ENCODE data around the gene MRC2. TPM values are rescaled to one million over a fixed set of nuclear protein-coding genes. Genes with fewer than 3 reads are reported as not detected.

The MRC2 gene
- total RNA-seq, 1 experiment from 2014 or later, result 10.7 TPM

DNA sequence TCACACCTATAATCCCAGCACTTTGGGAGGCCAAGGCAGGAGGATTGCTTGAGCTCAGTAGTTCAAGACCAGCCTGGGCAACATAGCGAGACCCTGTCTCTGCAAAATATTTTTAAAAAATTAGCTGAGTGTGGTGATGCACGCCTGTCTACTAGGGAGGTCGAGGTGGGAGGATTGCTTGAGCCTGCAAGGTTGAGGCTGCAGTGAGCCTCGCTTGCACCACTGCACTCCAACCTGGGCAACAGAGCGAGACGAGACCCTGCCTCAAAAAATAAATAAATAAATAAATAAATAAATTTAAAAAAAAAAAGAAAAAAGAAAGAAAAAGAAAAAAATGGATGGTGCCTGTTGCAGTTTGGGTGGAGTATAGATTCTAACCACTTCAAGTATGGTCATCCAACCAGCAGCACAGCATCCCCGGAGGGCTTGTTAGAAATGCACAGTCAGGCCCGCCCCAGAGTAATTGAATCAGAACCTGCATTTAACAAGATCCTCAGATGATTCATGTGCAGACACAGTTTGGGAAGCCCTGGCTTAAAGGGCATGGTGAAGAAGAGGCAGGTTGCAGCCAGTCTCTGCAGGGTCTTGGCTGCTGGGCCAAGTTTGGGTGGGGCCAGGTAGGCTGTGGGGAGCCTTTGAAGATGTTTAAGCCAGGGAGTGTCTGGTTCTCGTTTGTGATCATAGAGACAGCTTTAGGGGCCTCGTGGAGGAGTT is 40.8 kb downstream of the MRC2 start:
- Histone ChIP-seq H3K27ac (ENCODE audit: low read depth, low read length) (no peak overlapping the region), H3K4me2 (ENCODE audit: low read length) (no peak overlapping the region), H4K20me1 (ENCODE audit: insufficient read depth) (no peaks in the 10 kb centered on the region), H3K4me1 (ENCODE audit: control insufficient read depth in 1 of 2, insufficient read depth in 2 of 2, low read length in 2 of 2) (peaks cover 9 to 14% of the 10 kb centered on the region in 2 experiments; a peak in 3 of 4 replicates), H3K4me3 (replicated peaks in 1 of 2; ENCODE audit: low read depth in 1 of 2, low read length in 2 of 2) (no peak overlapping the region), H3K9me2 (ENCODE audit: insufficient read depth) (no peaks in the 10 kb centered on the region), H3K79me2 (ENCODE audit: insufficient read depth, low read length) (no peaks in the 10 kb centered on the region), H3K9me3 (ENCODE audit: control insufficient read depth in 1 of 2, insufficient read depth in 1 of 2, low read depth in 1 of 2, low read length in 2 of 2) (no peaks in the 10 kb centered on the region), H3K9ac (ENCODE audit: low read length) (no peak overlapping the region), H2AFZ (ENCODE audit: low read depth, low read length, poor library complexity, severe bottlenecking) (no peak overlapping the region), H3K36me3 (ENCODE audit: control insufficient read depth in 1 of 2, insufficient read depth in 2 of 2, low read length in 2 of 2) (no peaks in the 10 kb centered on the region), H3K27me3 (ENCODE audit: insufficient read depth, low read length) (no peaks in the 10 kb centered on the region)
- no peak for DNase-seq (ENCODE audit: low read depth, low spot score)
- no TSS peak for BruUV-seq (replicated peaks)
- TF ChIP-seq SIN3A (IDR thresholded peaks at IDR 0.05; ENCODE audit: low read depth) (no peak), SP1 (IDR thresholded peaks at IDR 0.05; ENCODE audit: low read depth) (no peak), ZFX (IDR thresholded peaks at IDR 0.05) (no peak), ZNF274 (IDR thresholded peaks at IDR 0.05; ENCODE audit: low read depth, low read length) (no peak), FOSL1 (IDR thresholded peaks at IDR 0.05; ENCODE audit: low read depth) (no peak), EZH2 (IDR thresholded peaks at IDR 0.05) (no peak), EZH2phosphoT487 (IDR thresholded peaks at IDR 0.05; ENCODE audit: borderline replicate concordance) (no peak), RAD21 (IDR thresholded peaks at IDR 0.05; ENCODE audit: low read depth) (no peak), CEBPB (IDR thresholded peaks at IDR 0.05; ENCODE audit: low read depth) (no peak), POLR2A (IDR thresholded peaks at IDR 0.05; ENCODE audit: borderline replicate concordance, extremely low read depth, insufficient read depth, insufficient read length) (no peak), ELF1 (IDR thresholded peaks at IDR 0.05; ENCODE audit: borderline replicate concordance, low read depth) (no peak), SRF (IDR thresholded peaks at IDR 0.05; ENCODE audit: low read depth) (no peak), POLR2AphosphoS5 (IDR thresholded peaks at IDR 0.05; ENCODE audit: low read depth, low read length) (no peak), JUND (IDR thresholded peaks at IDR 0.05) (no peak), CBX3 (IDR thresholded peaks at IDR 0.05; ENCODE audit: low read depth) (no peak)
- TF ChIP-seq, protein P1, sequence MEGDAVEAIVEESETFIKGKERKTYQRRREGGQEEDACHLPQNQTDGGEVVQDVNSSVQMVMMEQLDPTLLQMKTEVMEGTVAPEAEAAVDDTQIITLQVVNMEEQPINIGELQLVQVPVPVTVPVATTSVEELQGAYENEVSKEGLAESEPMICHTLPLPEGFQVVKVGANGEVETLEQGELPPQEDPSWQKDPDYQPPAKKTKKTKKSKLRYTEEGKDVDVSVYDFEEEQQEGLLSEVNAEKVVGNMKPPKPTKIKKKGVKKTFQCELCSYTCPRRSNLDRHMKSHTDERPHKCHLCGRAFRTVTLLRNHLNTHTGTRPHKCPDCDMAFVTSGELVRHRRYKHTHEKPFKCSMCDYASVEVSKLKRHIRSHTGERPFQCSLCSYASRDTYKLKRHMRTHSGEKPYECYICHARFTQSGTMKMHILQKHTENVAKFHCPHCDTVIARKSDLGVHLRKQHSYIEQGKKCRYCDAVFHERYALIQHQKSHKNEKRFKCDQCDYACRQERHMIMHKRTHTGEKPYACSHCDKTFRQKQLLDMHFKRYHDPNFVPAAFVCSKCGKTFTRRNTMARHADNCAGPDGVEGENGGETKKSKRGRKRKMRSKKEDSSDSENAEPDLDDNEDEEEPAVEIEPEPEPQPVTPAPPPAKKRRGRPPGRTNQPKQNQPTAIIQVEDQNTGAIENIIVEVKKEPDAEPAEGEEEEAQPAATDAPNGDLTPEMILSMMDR (IDR thresholded peaks at IDR 0.05 in 2 of 3, conservative IDR thresholded peaks at IDR 0.05 in 1 of 3; ENCODE audit: borderline replicate concordance in 1 of 3, insufficient read depth in 1 of 3, low read depth in 2 of 3, low read length in 2 of 3), result no peak
- TF ChIP-seq, protein P2, sequence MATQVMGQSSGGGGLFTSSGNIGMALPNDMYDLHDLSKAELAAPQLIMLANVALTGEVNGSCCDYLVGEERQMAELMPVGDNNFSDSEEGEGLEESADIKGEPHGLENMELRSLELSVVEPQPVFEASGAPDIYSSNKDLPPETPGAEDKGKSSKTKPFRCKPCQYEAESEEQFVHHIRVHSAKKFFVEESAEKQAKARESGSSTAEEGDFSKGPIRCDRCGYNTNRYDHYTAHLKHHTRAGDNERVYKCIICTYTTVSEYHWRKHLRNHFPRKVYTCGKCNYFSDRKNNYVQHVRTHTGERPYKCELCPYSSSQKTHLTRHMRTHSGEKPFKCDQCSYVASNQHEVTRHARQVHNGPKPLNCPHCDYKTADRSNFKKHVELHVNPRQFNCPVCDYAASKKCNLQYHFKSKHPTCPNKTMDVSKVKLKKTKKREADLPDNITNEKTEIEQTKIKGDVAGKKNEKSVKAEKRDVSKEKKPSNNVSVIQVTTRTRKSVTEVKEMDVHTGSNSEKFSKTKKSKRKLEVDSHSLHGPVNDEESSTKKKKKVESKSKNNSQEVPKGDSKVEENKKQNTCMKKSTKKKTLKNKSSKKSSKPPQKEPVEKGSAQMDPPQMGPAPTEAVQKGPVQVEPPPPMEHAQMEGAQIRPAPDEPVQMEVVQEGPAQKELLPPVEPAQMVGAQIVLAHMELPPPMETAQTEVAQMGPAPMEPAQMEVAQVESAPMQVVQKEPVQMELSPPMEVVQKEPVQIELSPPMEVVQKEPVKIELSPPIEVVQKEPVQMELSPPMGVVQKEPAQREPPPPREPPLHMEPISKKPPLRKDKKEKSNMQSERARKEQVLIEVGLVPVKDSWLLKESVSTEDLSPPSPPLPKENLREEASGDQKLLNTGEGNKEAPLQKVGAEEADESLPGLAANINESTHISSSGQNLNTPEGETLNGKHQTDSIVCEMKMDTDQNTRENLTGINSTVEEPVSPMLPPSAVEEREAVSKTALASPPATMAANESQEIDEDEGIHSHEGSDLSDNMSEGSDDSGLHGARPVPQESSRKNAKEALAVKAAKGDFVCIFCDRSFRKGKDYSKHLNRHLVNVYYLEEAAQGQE (IDR thresholded peaks at IDR 0.05; ENCODE audit: low read depth), result no peak
- TF ChIP-seq, protein P3, sequence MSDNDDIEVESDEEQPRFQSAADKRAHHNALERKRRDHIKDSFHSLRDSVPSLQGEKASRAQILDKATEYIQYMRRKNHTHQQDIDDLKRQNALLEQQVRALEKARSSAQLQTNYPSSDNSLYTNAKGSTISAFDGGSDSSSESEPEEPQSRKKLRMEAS (IDR thresholded peaks at IDR 0.05), result no peak
- TF ChIP-seq, protein P4, sequence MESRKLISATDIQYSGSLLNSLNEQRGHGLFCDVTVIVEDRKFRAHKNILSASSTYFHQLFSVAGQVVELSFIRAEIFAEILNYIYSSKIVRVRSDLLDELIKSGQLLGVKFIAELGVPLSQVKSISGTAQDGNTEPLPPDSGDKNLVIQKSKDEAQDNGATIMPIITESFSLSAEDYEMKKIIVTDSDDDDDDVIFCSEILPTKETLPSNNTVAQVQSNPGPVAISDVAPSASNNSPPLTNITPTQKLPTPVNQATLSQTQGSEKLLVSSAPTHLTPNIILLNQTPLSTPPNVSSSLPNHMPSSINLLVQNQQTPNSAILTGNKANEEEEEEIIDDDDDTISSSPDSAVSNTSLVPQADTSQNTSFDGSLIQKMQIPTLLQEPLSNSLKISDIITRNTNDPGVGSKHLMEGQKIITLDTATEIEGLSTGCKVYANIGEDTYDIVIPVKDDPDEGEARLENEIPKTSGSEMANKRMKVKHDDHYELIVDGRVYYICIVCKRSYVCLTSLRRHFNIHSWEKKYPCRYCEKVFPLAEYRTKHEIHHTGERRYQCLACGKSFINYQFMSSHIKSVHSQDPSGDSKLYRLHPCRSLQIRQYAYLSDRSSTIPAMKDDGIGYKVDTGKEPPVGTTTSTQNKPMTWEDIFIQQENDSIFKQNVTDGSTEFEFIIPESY (IDR thresholded peaks at IDR 0.05; ENCODE audit: extremely low read depth, insufficient replicate concordance, low read length), result no peak
- TF ChIP-seq, protein P5, sequence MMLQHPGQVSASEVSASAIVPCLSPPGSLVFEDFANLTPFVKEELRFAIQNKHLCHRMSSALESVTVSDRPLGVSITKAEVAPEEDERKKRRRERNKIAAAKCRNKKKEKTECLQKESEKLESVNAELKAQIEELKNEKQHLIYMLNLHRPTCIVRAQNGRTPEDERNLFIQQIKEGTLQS (IDR thresholded peaks at IDR 0.05), result no peak
- RAD21 ChIA-PET (ENCODE audit: low non-redundant PET in 1 of 2, low total read pairs in 2 of 2, uncharacterized antibody in 2 of 2, unreplicated experiment in 2 of 2), result no interaction called here
- intact Hi-C loops (cut with micrococcal nuclease), result no loop called here
- no peak for ATAC-seq
- CTCF ChIA-PET, result no interaction called here
- POLR2A ChIA-PET, result no interaction called here
